ENCODE data around the gene LDLRAD1. TPM values are rescaled to one million over a fixed set of nuclear protein-coding genes. Genes with fewer than 3 reads are reported as not detected.

Gene LDLRAD1
- total RNA-seq, 2 donors from 2014 or later = not detected

DNA sequence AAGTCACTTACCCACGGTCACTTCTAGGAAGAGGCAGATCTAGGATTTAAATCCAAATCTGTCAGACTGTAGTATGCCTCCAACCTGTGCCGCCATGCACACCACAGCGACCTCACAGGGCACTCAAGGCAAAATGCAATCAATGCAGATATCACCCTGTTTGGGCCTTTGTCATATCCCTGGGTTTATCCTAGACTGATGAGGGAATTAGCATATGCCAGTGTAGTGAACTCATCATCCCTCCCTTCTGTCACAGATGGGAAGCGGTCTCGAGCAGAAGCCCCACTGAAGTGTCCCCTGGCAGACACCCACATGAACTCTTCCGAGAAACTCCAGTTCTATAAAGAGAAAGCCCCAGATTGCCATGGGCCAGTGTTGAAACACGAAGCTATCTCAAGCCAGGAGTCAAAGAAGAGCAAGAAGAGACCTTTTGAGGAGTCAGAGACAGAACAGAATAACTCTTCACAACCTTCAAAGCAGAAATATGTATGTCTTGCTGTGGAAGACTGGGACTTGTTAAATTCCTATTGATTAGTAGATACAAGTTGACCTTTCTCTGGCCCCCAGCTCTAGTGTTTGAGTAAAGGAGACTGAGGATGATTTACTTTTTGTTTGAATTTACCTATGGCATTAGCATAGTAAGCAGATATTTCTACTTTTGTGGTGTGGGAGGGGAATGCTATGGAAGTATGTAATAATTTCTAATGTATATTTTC, 50.4 kb downstream of the LDLRAD1 start:
- Mint-ChIP-seq H3K9me3 (no peaks in the 10 kb centered on the region), H3K27ac (no peak overlapping the region), H3K4me3 (no peak overlapping the region), H3K4me1 (ENCODE audit: low read depth in 2 of 2) (no peaks in the 10 kb centered on the region), H3K36me3 (peaks cover 14% of the 10 kb centered on the region), H3K27me3 (no peaks in the 10 kb centered on the region)
- ATAC-seq (no peak), DNase-seq (ENCODE audit: low spot score) (no peak)

DNA sequence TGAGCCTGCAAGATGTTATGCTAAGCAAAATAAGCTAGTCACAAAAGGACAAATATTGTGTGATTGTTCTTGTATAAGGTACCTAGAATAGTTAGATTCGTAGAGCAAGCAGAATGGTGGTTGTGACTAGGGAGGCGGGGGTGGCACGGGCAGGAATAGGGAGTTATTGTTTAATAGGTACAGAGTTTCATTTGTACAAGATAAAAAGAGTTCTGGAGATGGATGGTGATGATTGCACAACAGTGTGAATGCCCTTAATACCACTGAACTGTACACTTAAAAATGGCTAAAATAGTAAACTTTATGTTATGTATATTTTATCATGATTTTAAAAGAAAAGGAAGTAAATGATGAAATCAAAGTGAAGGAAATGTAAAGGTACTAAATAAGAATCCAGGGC, 51.2 kb downstream of the LDLRAD1 start:
- no peaks in the 10 kb centered on the region for H3K9me3 Mint-ChIP-seq
- peaks cover 14% of the 10 kb centered on the region for H3K36me3 Mint-ChIP-seq
- H3K4me1 Mint-ChIP-seq (ENCODE audit: low read depth in 2 of 2) = no peaks in the 10 kb centered on the region
- no peaks in the 10 kb centered on the region for H3K27me3 Mint-ChIP-seq
- no peak overlapping the region for H3K4me3 Mint-ChIP-seq
- DNase-seq (ENCODE audit: low spot score) = no peak
- H3K27ac Mint-ChIP-seq = no peak overlapping the region
- ATAC-seq = no peak

DNA sequence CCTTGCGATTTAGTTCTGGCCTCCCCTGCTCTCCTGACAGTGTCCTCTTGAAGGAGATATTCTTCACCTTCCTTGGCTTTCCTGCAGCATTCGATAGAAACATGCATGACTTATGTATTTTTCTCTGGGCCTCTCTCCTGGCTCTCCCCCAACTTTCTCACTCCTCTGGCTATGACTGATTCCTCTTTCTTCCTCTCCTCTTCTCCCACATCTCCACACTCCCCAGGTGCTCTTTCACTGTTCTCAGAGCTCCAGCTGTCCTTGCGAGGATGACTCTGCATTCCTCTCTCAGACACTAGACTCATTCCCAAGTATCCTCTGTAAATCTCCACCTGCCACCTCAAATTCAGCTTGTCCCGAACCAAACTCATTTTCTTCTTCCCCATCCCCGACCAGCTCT, 53.9 kb downstream of the LDLRAD1 start:
- no peak for ATAC-seq
- Mint-ChIP-seq H3K4me3 (no peak overlapping the region), H3K9me3 (no peaks in the 10 kb centered on the region), H3K27me3 (no peaks in the 10 kb centered on the region), H3K4me1 (ENCODE audit: low read depth in 2 of 2) (no peaks in the 10 kb centered on the region), H3K36me3 (peaks cover 14% of the 10 kb centered on the region), H3K27ac (no peak overlapping the region)
- DNase-seq (ENCODE audit: low spot score) = no peak

DNA sequence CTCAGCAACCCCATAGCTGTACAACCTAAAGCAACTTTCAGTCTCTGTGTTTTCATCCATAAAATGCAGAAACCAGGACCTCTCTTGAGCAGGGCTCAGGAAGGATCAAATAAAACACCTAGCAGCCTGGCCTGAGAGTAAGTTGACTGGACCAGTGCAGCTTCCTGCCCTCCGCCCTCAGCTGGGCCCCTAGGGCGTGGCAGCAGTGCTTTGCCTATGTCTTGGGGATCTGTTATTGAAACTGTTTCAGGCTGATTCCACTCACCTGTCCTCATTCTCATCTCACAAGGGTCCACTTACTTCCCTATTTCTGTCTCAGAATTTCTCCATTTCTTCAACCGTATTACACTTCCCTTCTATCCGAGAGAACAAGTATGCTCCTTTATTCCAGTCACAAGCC, 54.5 kb downstream of the LDLRAD1 start:
- ATAC-seq (no peak), DNase-seq (ENCODE audit: low spot score) (no peak)
- Mint-ChIP-seq H3K9me3 (no peaks in the 10 kb centered on the region), H3K27ac (no peak overlapping the region), H3K27me3 (no peaks in the 10 kb centered on the region), H3K4me1 (ENCODE audit: low read depth in 2 of 2) (no peaks in the 10 kb centered on the region), H3K4me3 (no peak overlapping the region), H3K36me3 (peaks cover 14% of the 10 kb centered on the region)

DNA sequence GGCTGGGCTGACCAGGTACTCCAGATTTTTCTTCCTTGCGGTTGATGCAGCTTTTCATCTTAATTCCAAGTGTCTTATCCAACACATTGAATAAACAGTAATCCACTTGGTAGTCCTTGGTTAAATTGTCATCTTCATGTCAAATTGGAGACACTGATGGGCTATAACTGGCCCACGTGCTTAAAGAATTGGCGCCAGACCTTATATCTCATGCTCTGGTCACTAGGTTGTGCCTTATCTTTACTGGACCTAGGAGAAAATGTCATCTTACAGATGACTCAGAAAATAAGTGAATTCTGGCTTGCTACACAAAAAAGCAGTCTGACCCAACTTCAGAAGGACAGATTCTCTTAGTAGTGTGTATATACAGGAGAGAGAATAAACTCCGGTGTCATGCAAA, 55.6 kb downstream of the LDLRAD1 start:
- Mint-ChIP-seq H3K9me3 (no peaks in the 10 kb centered on the region), H3K36me3 (peaks cover 14% of the 10 kb centered on the region), H3K27ac (no peak overlapping the region), H3K4me3 (no peak overlapping the region), H3K27me3 (no peaks in the 10 kb centered on the region), H3K4me1 (ENCODE audit: low read depth in 2 of 2) (peaks cover under 1 to 1% of the 10 kb centered on the region in 2 donors)
- DNase-seq (ENCODE audit: low spot score) (no peak), ATAC-seq (no peak)

DNA sequence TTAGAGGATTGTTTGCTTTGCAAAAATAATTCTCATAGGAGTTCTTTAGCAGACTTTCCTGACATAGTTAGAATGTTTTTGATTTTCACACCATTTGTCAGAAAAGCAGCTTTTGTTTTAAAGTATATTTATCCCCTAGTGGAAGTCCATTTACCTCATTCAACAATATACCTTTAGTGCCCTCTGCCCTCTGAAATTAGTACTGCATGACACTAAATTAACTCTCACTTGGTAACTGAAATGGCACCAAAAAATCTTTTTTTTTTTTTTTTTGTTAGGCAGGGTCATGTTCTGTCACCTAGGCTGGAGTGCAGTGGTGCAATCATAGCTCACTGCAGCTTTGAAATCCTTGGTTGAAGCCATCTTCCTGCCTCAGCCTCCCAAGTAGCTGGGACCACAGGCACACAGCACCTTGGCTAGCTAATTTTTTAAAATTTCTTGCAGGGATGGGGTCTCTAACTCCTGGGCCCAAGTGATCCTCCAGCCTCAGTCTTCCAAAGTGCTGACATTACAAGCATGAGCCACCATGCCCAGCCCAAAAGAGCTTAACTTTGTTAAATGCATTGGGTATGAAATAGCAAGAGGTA, 58.2 kb downstream of the LDLRAD1 start:
- H3K27ac Mint-ChIP-seq = no peak overlapping the region
- no peaks in the 10 kb centered on the region for H3K27me3 Mint-ChIP-seq
- DNase-seq (ENCODE audit: low spot score) (no peak), ATAC-seq (peak; percentile 48 to 64)
- no peak overlapping the region for H3K4me3 Mint-ChIP-seq
- peaks cover 8% of the 10 kb centered on the region for H3K36me3 Mint-ChIP-seq
- no peaks in the 10 kb centered on the region for H3K9me3 Mint-ChIP-seq
- H3K4me1 Mint-ChIP-seq (ENCODE audit: low read depth in 2 of 2) = peaks cover 10 to 12% of the 10 kb centered on the region in 2 donors

Other genes with a start within 250 kb of the LDLRAD1 start
- gene NDC1, start 179.9 kb downstream of the LDLRAD1 start, total RNA-seq = 10 to 100 TPM; 23.4 to 44.9 TPM
- gene YIPF1, start 128.4 kb downstream of the LDLRAD1 start, total RNA-seq = 10 to 100 TPM; 16.9 to 25.3 TPM
- gene DIO1, start 124.0 kb downstream of the LDLRAD1 start, total RNA-seq = not detected
- gene IFT25, start 72.5 kb downstream of the LDLRAD1 start, total RNA-seq = 10 to 100 TPM; 61.8 to 71.2 TPM
- 10 to 100 TPM; 19.2 to 21.8 TPM for gene LRRC42, start 71.8 kb downstream of the LDLRAD1 start, total RNA-seq
- 100 to 1,000 TPM in 1 of 2 donors, 10 to 100 TPM in 1; 85.9 to 239 TPM for gene TMEM59, start 35.0 kb upstream of the LDLRAD1 start, total RNA-seq
- 1 to 10 TPM; 9.3 to 9.5 TPM for gene TCEANC2, start 35.4 kb upstream of the LDLRAD1 start, total RNA-seq
- gene CDCP2, start 134.8 kb upstream of the LDLRAD1 start, total RNA-seq = not detected
- 10 to 100 TPM in 1 of 2 donors, 1 to 10 TPM in 1; 7.1 to 12.0 TPM for gene CYB5RL, start 181.8 kb upstream of the LDLRAD1 start, total RNA-seq
- gene MRPL37, start 182.0 kb upstream of the LDLRAD1 start, total RNA-seq = 100 to 1,000 TPM; 109 to 158 TPM

Data from natural killer cell treated with Interleukin-12 subunit alpha and Interleukin-12 subunit beta and Interleukin-15 and Interleukin-18, amount 100 ng/mL, for 72 hours (primary cell).